Lung (tissue), 12 donors: ENCODE measurements around the gene MCUB. TPM values are rescaled to one million over a fixed set of nuclear protein-coding genes. Genes with fewer than 3 reads are reported as not detected.
"Not testable (repeated sequence)": the region's sequence is repeated elsewhere in the genome, so short reads cannot be mapped to it uniquely, and the experiment has no call there.

Experiments used
- ATAC-seq: fragments of 200-7000 bp; cut with Tn5 transposase; one replicate; pipeline ENCODE4 v1.9.1; 2020; ENCODE audit warnings: moderate number of reproducible peaks; ENCODE audit not compliant: insufficient read depth, low FRiP score
- DNase-seq, 3 donors: peaks; one replicate each; pipeline ENCODE4 v3.0.0-alpha.2; 2013 to 2017
- H3K27ac ChIP-seq, 2 donors: one replicate each; pipeline ENCODE4 v1.5.1; 2013; ENCODE audit warnings: mild to moderate bottlenecking in 2 of 2, moderate library complexity in 2 of 2, control low read depth in 1 of 2, inconsistent platforms in 1 of 2, low read depth in 1 of 2, low read length in 1 of 2
- H3K27me3 ChIP-seq, 3 donors: one replicate each; pipeline ENCODE4 v1.5.1; 2013; ENCODE audit warnings: low read length in 2 of 3; ENCODE audit not compliant: control insufficient read depth in 3 of 3, insufficient read depth in 3 of 3
- H3K36me3 ChIP-seq, 4 donors: one replicate each; pipeline ENCODE4 v1.5.1; 2013; ENCODE audit warnings: low read length in 4 of 4, mild to moderate bottlenecking in 1 of 4, moderate library complexity in 1 of 4; ENCODE audit not compliant: control insufficient read depth in 4 of 4, insufficient read depth in 4 of 4
- H3K4me1 ChIP-seq, 5 donors: one replicate each; pipeline ENCODE4 v1.5.1; 2013; ENCODE audit warnings: low read length in 5 of 5, mild to moderate bottlenecking in 2 of 5, moderate library complexity in 1 of 5; ENCODE audit not compliant: control insufficient read depth in 5 of 5, insufficient read depth in 5 of 5
- H3K4me3 ChIP-seq: one replicate; pipeline ENCODE4 v1.5.1; 2013; ENCODE audit warnings: mild to moderate bottlenecking, control low read depth, moderate library complexity
- H3K9ac ChIP-seq, 2 donors: one replicate each; pipeline ENCODE4 v1.5.1; 2013; ENCODE audit warnings: low read length in 2 of 2, control low read depth in 1 of 2; ENCODE audit not compliant: insufficient read depth in 1 of 2
- H3K9me3 ChIP-seq, 4 donors: one replicate each; pipeline ENCODE4 v1.5.1; 2013; ENCODE audit warnings: low read length in 3 of 4, mild to moderate bottlenecking in 1 of 4, moderate library complexity in 1 of 4; ENCODE audit not compliant: control insufficient read depth in 4 of 4, insufficient read depth in 3 of 4
- WGBS, 2 donors: extraction: QIAGEN DNeasy Blood & Tissue Kit; methylation state at CpG; one replicate each; pipeline ENCODE4 v1.1.7; 2013; 5-methylcytosine and 5-hydroxymethylcytosine counted together
- polyA plus RNA-seq, 2 donors: library from polyadenylated mRNA; stranded (reverse); fragments of 200-250 nt; gene quantifications; one replicate each; pipeline ENCODE4 v1.2.1, GENCODE V29; 2013
- total RNA-seq, 2 donors: library from RNA; depleted of rRNA in 1 of 2; stranded (reverse); fragments of >200 nt in 1 of 2; gene quantifications; one replicate each; pipeline ENCODE4 v1.2.1, GENCODE V29; 2014 to 2021
- TF ChIP-seq, protein P1 (sequence below): IDR thresholded peaks from 2 replicates; pipeline ENCODE4 v1.5.1; 2012; ENCODE audit warnings: mild to moderate bottlenecking; ENCODE audit errors: control extremely low read depth, extremely low read depth
- donor health status: control.
- donor health status: control.
- donor health status: Bipolar disorder and iron deficiency.
- donor health status: healthy.
- donor health status: DM: yes; HTN: yes; CAD: no.

MCUB gene
- total and polyA plus RNA-seq, 4 donors = 9.2 to 25.3 (median 15.9) TPM

DNA sequence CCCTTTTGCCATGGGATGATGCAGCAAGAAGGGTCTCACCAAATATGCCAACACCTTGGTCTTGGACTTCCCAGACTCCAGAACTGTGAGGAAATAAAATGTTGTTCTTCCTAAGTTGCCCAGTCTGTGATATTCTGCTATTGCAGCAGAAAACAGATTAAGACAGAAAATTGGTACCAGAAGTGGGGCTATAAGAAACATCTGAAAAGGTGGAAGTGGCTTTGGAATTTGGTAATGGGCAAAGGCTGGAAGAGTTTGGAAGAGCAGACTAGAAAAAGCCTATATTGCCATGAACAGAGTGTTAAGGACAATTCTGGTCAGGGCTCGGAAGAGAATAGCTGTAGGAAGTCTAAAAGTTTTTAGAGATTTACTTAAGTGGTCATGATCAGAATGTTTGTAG is 115.8 kb downstream of the MCUB start:
- H3K9me3 ChIP-seq = peaks cover 0 to 6% (median 2%) of the 10 kb centered on the region in 4 donors
- H3K27me3 ChIP-seq = no peaks in the 10 kb centered on the region
- no peaks in the 10 kb centered on the region for H3K4me1 ChIP-seq
- H3K9ac ChIP-seq = no peak overlapping the region
- TF ChIP-seq, protein P1, sequence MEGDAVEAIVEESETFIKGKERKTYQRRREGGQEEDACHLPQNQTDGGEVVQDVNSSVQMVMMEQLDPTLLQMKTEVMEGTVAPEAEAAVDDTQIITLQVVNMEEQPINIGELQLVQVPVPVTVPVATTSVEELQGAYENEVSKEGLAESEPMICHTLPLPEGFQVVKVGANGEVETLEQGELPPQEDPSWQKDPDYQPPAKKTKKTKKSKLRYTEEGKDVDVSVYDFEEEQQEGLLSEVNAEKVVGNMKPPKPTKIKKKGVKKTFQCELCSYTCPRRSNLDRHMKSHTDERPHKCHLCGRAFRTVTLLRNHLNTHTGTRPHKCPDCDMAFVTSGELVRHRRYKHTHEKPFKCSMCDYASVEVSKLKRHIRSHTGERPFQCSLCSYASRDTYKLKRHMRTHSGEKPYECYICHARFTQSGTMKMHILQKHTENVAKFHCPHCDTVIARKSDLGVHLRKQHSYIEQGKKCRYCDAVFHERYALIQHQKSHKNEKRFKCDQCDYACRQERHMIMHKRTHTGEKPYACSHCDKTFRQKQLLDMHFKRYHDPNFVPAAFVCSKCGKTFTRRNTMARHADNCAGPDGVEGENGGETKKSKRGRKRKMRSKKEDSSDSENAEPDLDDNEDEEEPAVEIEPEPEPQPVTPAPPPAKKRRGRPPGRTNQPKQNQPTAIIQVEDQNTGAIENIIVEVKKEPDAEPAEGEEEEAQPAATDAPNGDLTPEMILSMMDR = no peak
- H3K4me3 ChIP-seq = no peak overlapping the region
- ATAC-seq (no peak), DNase-seq (no peak)
- H3K27ac ChIP-seq = no peak overlapping the region
- WGBS, 2 donors = 93 to 96% methylated on average over 1 of the region's 1 CpG
- H3K36me3 ChIP-seq = no peaks in the 10 kb centered on the region

- Histone ChIP-seq H3K27ac (no peak overlapping the region), H3K4me1 (no peaks in the 10 kb centered on the region), H3K36me3 (no peaks in the 10 kb centered on the region), H3K4me3 (no peak overlapping the region), H3K27me3 (no peaks in the 10 kb centered on the region), H3K9me3 (peaks cover 0 to 3% (median 0%) of the 10 kb centered on the region in 4 donors), H3K9ac (no peak overlapping the region)
- TF ChIP-seq, protein P1 = no peak
- DNase-seq (no peak), ATAC-seq (no peak)
- WGBS, 2 donors = 86 to 94% methylated on average over 1 of the region's 1 CpG
These were observed 116.8 kb downstream of the MCUB start for GRCh38 chr4:109676886-109677285.

DNA sequence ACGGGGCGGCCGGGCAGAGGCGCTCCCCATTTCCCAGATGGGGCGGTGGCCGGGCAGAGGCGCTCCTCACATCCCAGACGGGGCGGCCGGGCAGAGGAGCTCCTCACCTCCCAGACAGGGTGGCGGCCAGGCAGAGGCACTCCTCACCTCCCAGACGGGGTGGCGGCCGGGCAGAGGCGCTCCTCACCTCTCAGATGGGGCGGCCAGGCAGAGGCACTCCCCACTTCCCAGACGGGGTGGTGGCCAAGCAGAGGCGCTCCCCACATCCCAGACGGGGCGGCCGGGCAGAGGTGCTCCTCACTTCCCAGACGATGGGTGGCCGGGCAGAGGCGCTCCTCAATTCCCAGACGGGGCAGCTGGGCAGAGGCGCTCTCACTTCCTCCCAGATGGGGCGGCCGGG is 118.4 kb downstream of the MCUB start:
- H3K9ac ChIP-seq, H3K27ac ChIP-seq, H3K27me3 ChIP-seq, H3K4me1 ChIP-seq, ATAC-seq, H3K36me3 ChIP-seq, DNase-seq, H3K4me3 ChIP-seq, H3K9me3 ChIP-seq: not testable (repeated sequence)
- WGBS, 2 donors = 92 to 96% methylated on average over 14 to 28 of the region's 28 CpGs

DNA sequence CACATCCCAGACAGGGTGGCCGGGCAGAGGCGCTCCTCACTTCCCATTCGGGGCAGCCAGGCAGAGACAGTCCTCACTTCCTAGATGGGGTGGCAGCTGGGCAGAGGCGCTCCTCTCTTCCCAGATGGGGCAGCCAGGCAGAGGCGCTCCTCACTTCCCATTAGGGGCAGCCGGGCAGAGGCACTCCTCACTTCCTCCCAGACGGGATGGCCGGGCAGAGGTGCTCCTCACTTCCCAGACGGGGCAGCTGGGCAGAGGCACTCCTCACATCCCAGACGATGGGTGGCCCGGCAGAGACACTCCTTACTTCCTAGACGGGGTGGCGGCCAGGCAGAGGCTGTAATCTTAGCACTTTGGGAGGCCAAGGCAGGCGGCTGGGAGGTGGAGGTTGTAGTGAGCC is 118.9 kb downstream of the MCUB start:
- H3K9me3 ChIP-seq, ATAC-seq, H3K27me3 ChIP-seq, H3K27ac ChIP-seq, H3K9ac ChIP-seq, H3K36me3 ChIP-seq, DNase-seq, H3K4me1 ChIP-seq, H3K4me3 ChIP-seq: not testable (repeated sequence)
- WGBS, 2 donors = 96 to 97% methylated on average over 13 to 14 of the region's 14 CpGs

- Histone ChIP-seq H3K27me3 (no peaks in the 10 kb centered on the region), H3K9me3 (peaks cover 0 to 3% (median 0%) of the 10 kb centered on the region in 4 donors), H3K27ac (no peak overlapping the region), H3K36me3 (peaks cover 0 to 5% (median 2%) of the 10 kb centered on the region in 4 donors), H3K9ac (no peak overlapping the region), H3K4me3 (no peak overlapping the region), H3K4me1 (no peaks in the 10 kb centered on the region)
- DNase-seq (no peak), ATAC-seq (no peak)
- TF ChIP-seq, protein P1 = no peak
- WGBS, 2 donors = 94% methylated on average over 2 of the region's 2 CpGs
These were observed 122.8 kb downstream of the MCUB start for GRCh38 chr4:109682875-109683274.
